Cardiac fibroblast (primary cell): ENCODE measurements around the gene TRAP1.
A peak's percentile ranks its signal among the peaks of the same experiment; 100 is the strongest.

Source experiments
- DNase-seq, 2 donors: peaks; one replicate each; pipeline versions ENCODE4 v3.0.0 to v3.0.0-alpha.2; 2010; ENCODE audit warnings: low read depth in 2 of 2
- H3K4me3 ChIP-seq, 2 donors: replicated peaks in 1 of 2; 1 replicate in 1 of 2; 2 replicates in 1 of 2; pipeline ENCODE4 v1.5.1; 2011; ENCODE audit warnings: low read depth in 2 of 2, low read length in 2 of 2, mild to moderate bottlenecking in 2 of 2, moderate library complexity in 1 of 2
- CTCF ChIP-seq: IDR thresholded peaks from one replicate; pipeline ENCODE4 v1.5.1; 2011; ENCODE audit warnings: low read depth, mild to moderate bottlenecking, low read length, inconsistent platforms

The TRAP1 gene

GRCh38 chr16:3690470-3690928, 26.8 kb downstream of the TRAP1 start:
- DNase-seq = peak; percentile 96 to 97
- peak overlapping the region; percentile 11 to 39 for H3K4me3 ChIP-seq
- TF ChIP-seq CTCF = peak; percentile 94

- H3K4me3 ChIP-seq = no peak overlapping the region
- no peak for DNase-seq
- TF ChIP-seq CTCF = no peak
Observed at GRCh38 chr16:3689731-3690130, 27.6 kb downstream of the TRAP1 start.

GRCh38 chr16:3687792-3688191, 29.5 kb downstream of the TRAP1 start:
- TF ChIP-seq CTCF = no peak
- DNase-seq = no peak
- no peak overlapping the region for H3K4me3 ChIP-seq

- H3K4me3 ChIP-seq = no peak overlapping the region
- DNase-seq = no peak
- no peak for TF ChIP-seq CTCF
Observed at GRCh38 chr16:3687021-3687420, 30.3 kb downstream of the TRAP1 start.

- TF ChIP-seq CTCF = no peak
- peak in 1 of 2 donors; percentile 20 for DNase-seq
- H3K4me3 ChIP-seq = no peak overlapping the region
Observed at GRCh38 chr16:3681206-3681605, 36.1 kb downstream of the TRAP1 start.

- no peak overlapping the region for H3K4me3 ChIP-seq
- no peak for TF ChIP-seq CTCF
- no peak for DNase-seq
Observed at GRCh38 chr16:3677994-3678393, 39.3 kb downstream of the TRAP1 start.

- TF ChIP-seq CTCF = no peak
Observed at GRCh38 chr16:3675601-3676130, 41.7 kb downstream of the TRAP1 start.

More at GRCh38 chr16:3675601-3676130, 41.7 kb downstream of the TRAP1 start:
- H3K4me3 ChIP-seq = no peak overlapping the region
- no peak for DNase-seq
